Peyer's patch (tissue), 4 donors: ENCODE data around the gene PDE4D.

Experiments
- POLR2A ChIP-seq, 2 donors: fragments of 450-650 bp; IDR thresholded peaks; one replicate each; pipeline ENCODE4 v1.5.1; 2017; ENCODE audit warnings: antibody characterized with exemption in 2 of 2, mild to moderate bottlenecking in 2 of 2, moderate library complexity in 2 of 2
- TF ChIP-seq, protein P1 (sequence below), 6 experiments: fragments of 450-650 bp in 4 of 6; fragments of 200-600 bp in 2 of 6; sonication (generic) in 1 of 6; IDR thresholded peaks; one replicate each; pipeline ENCODE4 v1.5.1; 2017 to 2019; ENCODE audit warnings: antibody characterized with exemption in 6 of 6, mild to moderate bottlenecking in 3 of 6, moderate library complexity in 1 of 6

GRCh38 chr5:59143926-59144333 is 749.6 kb downstream of the PDE4D start:
- TF ChIP-seq, protein P1, sequence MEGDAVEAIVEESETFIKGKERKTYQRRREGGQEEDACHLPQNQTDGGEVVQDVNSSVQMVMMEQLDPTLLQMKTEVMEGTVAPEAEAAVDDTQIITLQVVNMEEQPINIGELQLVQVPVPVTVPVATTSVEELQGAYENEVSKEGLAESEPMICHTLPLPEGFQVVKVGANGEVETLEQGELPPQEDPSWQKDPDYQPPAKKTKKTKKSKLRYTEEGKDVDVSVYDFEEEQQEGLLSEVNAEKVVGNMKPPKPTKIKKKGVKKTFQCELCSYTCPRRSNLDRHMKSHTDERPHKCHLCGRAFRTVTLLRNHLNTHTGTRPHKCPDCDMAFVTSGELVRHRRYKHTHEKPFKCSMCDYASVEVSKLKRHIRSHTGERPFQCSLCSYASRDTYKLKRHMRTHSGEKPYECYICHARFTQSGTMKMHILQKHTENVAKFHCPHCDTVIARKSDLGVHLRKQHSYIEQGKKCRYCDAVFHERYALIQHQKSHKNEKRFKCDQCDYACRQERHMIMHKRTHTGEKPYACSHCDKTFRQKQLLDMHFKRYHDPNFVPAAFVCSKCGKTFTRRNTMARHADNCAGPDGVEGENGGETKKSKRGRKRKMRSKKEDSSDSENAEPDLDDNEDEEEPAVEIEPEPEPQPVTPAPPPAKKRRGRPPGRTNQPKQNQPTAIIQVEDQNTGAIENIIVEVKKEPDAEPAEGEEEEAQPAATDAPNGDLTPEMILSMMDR (IDR thresholded peaks at IDR 0.05), result no peak
- no peak for TF ChIP-seq POLR2A (IDR thresholded peaks at IDR 0.05)
